ENCODE data around the gene BBLN. TPM values are rescaled to one million over a fixed set of nuclear protein-coding genes. Genes with fewer than 3 reads are reported as not detected.

Gene BBLN
- total and polyA plus RNA-seq, 5 experiments from 2014 or later = 47.7 to 122 (median 116) TPM

GRCh38 chr9:128162215-128163026 is 2.4 kb downstream of the BBLN start:
- Mint-ChIP-seq H3K36me3 (peaks cover 0 to 27% (median 9%) of the 10 kb centered on the region in 3 donors), H3K9me3 (no peaks in the 10 kb centered on the region), H3K4me1 (peaks cover 10 to 24% (median 22%) of the 10 kb centered on the region in 4 donors), H3K27me3 (no peaks in the 10 kb centered on the region), H3K4me3 (peak overlapping the region in 8 of 10 donors; percentile 47 to 84 (median 67)), H3K27ac (peak overlapping the region in 6 of 10 donors; percentile 44 to 74 (median 64))
- DNase-seq (no peak), ATAC-seq (no peak)
- POLR2A ChIA-PET = interaction anchor here (0.5 to 3.2 kb wide), 2 partner anchors 22 to 29 kb away, joined by 3 to 11 read pairs; partner anchors contain the start of gene CIZ1

DNA sequence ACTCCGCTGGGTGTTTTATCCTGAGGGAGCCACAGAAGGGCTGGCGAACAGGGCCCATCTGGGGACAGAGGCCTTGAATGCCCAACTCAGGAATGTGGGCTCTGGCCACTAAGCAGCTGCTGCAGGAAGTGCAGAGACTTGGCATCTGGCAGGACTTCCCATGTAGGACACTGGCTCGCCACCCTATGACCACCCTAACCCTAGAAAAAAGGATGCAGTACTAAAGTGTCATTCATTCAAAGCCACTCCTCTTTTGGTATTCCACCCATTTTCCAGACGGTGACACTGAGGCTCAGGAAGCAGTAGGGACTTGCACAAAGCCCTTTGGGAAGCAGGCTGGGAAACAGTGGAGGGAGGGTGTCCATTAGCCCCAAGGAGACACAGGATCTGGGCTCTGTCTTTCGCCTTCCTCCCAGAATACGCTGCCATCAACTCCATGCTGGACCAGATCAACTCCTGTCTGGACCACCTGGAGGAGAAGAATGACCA is 3.0 kb downstream of the BBLN start:
- ATAC-seq (no peak), DNase-seq (peak in 1 of 10 donors; percentile 21)
- no peaks in the 10 kb centered on the region for H3K27me3 Mint-ChIP-seq
- H3K4me1 Mint-ChIP-seq = peaks cover 10 to 24% (median 22%) of the 10 kb centered on the region in 4 donors
- POLR2A ChIA-PET = no interaction called here
- peaks cover 0 to 33% (median 9%) of the 10 kb centered on the region in 3 donors for H3K36me3 Mint-ChIP-seq
- H3K4me3 Mint-ChIP-seq = no peak overlapping the region
- no peaks in the 10 kb centered on the region for H3K9me3 Mint-ChIP-seq
- H3K27ac Mint-ChIP-seq = peak overlapping the region in 5 of 10 donors; percentile 40 to 64 (median 58)

DNA sequence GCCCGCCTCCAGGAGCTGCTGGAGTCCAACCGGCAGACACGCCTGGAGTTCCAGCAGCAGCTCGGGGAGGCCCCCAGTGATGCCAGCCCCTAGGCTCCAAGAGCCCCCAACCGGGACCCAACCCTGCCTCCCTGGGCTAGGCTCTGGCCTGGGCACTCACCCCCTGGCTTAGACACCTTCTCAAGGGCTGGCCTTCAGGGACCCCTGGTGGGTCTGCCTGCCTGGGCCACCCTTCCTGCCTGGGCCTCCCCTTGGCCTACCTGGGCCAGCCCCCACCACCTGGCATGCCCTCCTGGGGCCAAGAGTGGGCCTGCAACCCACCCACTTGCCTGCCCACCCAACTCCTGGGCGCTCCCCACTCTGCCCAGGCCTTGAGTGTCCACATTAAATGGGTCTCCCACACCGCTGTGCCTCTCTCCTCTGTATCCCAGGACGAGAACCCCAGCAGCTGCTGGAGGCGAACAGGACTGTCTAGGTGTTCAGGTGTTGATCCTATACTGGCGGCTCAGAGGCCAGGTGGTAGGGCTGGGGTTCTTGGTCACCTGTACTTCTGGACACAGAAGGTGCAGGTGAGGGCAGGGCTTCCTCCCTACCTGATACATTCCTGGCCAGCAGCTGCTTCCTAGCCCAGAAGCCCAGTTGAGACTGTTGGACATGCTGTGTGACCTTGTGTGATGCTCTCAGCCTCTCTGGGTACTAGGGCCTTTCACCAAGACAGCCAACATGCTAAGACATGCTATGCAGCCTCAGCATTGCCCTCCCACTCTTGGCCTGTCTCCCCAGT is 3.6 kb downstream of the BBLN start:
- DNase-seq (peak in 1 of 10 donors; percentile 4), ATAC-seq (no peak)
- Mint-ChIP-seq H3K4me1 (peaks cover 10 to 25% (median 23%) of the 10 kb centered on the region in 4 donors), H3K4me3 (peak overlapping the region in 1 of 10 donors; percentile 22), H3K9me3 (no peaks in the 10 kb centered on the region), H3K27ac (peak overlapping the region in 4 of 10 donors; percentile 3 to 28 (median 16)), H3K36me3 (peaks cover 0 to 39% (median 11%) of the 10 kb centered on the region in 3 donors), H3K27me3 (no peaks in the 10 kb centered on the region)
- POLR2A ChIA-PET = interaction anchor here (0.5 kb wide), 1 partner anchor 30 kb away, joined by 3 read pairs; no protein-coding TSS in a partner anchor

GRCh38 chr9:128164307-128164885 is 4.3 kb downstream of the BBLN start:
- Mint-ChIP-seq H3K4me1 (peaks cover 8 to 23% (median 20%) of the 10 kb centered on the region in 4 donors), H3K27ac (peak overlapping the region in 4 of 10 donors; percentile 3 to 28 (median 16)), H3K9me3 (no peaks in the 10 kb centered on the region), H3K27me3 (no peaks in the 10 kb centered on the region), H3K4me3 (peak overlapping the region in 1 of 10 donors; percentile 22), H3K36me3 (peaks cover 0 to 45% (median 13%) of the 10 kb centered on the region in 3 donors)
- DNase-seq (no peak), ATAC-seq (no peak)
- POLR2A ChIA-PET = interaction anchor here (1.2 kb wide), 1 partner anchor 26 kb away, joined by 5 read pairs; the partner anchor contains the start of gene CIZ1

- POLR2A ChIA-PET = interaction anchor here (0.5 kb wide), 1 partner anchor 8 kb away, joined by 5 read pairs; no protein-coding TSS in a partner anchor
Measured at GRCh38 chr9:128166169-128166568, 6.1 kb downstream of the BBLN start.

GRCh38 chr9:128167209-128167608 is 7.1 kb downstream of the BBLN start:
- no peaks in the 10 kb centered on the region for H3K27me3 Mint-ChIP-seq
- POLR2A ChIA-PET = no interaction called here
- H3K27ac Mint-ChIP-seq = peak overlapping the region in 5 of 10 donors; percentile 15 to 69 (median 42)
- H3K9me3 Mint-ChIP-seq = no peaks in the 10 kb centered on the region
- H3K4me3 Mint-ChIP-seq = no peak overlapping the region
- H3K36me3 Mint-ChIP-seq = peaks cover 0 to 60% (median 13%) of the 10 kb centered on the region in 3 donors
- DNase-seq = no peak
- peaks cover 2 to 8% (median 4%) of the 10 kb centered on the region in 4 donors for H3K4me1 Mint-ChIP-seq
- ATAC-seq = no peak

More at GRCh38 chr9:128166169-128166568, 6.1 kb downstream of the BBLN start:
- H3K27ac Mint-ChIP-seq = no peak overlapping the region
- peaks cover 5 to 15% (median 12%) of the 10 kb centered on the region in 4 donors for H3K4me1 Mint-ChIP-seq
- H3K36me3 Mint-ChIP-seq = peaks cover 0 to 57% (median 13%) of the 10 kb centered on the region in 3 donors
- H3K4me3 Mint-ChIP-seq = no peak overlapping the region
- no peak for DNase-seq
- H3K27me3 Mint-ChIP-seq = no peaks in the 10 kb centered on the region
- no peak for ATAC-seq
- H3K9me3 Mint-ChIP-seq = no peaks in the 10 kb centered on the region

DNA sequence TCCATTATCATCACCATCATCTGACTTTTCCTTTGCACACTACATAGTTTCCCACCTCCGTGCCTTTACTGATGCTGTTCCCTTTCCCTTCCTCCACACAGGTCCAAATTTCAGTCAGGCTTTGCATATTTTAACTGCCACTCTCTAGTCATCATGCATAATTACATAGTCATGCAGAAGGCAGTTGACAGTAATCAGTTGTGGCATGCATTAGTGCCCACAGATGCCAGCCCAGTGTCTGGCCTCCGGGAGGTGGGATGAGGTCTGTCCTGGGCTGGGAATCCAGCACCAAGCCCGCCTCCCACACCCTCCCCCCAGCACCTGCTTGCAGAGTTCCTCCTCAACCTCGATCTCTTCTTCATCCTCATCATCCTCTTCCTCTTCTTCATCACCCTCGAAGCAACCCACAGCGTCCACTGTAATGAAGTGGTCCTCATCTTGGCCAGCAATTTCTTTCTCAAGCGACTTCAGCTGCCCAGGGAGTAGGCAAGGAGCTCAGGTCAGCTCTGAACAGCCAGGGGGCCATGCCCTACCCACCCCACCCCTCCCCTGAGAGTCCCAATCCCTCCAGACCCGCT is 8.8 kb downstream of the BBLN start:
- Mint-ChIP-seq H3K27me3 (no peaks in the 10 kb centered on the region), H3K27ac (peak overlapping the region in 3 of 10 donors; percentile 3 to 72 (median 19)), H3K36me3 (peaks cover 0 to 59% (median 12%) of the 10 kb centered on the region in 3 donors), H3K4me3 (no peak overlapping the region), H3K9me3 (no peaks in the 10 kb centered on the region), H3K4me1 (peaks cover 0 to 3% (median 0%) of the 10 kb centered on the region in 4 donors)
- POLR2A ChIA-PET = no interaction called here
- ATAC-seq = no peak
- DNase-seq = no peak

DNA sequence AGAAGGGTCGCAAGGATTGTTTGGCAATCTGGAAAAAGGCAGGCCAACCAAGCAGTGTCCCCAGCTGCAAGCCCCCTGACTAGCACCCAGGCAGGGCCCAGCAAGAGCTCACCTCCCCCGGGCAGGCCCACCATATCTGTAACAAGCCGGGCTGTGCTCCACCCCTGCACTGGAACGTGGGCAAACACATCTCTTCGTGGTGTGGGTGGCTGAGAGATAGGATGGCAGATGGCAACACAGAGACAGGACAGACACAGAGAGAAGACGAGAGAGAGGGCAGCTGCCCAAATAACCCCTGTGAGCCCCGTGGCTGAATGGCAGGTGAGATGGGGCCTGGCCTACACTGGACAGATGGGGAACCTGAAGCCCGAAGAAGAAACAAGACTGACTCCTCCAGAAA is 9.4 kb downstream of the BBLN start:
- no peak overlapping the region for H3K27ac Mint-ChIP-seq
- DNase-seq (no peak), ATAC-seq (no peak)
- no peak overlapping the region for H3K4me3 Mint-ChIP-seq
- peaks cover 0 to 3% (median 0%) of the 10 kb centered on the region in 4 donors for H3K4me1 Mint-ChIP-seq
- POLR2A ChIA-PET = no interaction called here
- no peaks in the 10 kb centered on the region for H3K27me3 Mint-ChIP-seq
- H3K36me3 Mint-ChIP-seq = peaks cover 0 to 61% (median 12%) of the 10 kb centered on the region in 3 donors
- H3K9me3 Mint-ChIP-seq = no peaks in the 10 kb centered on the region

GRCh38 chr9:128169925-128170324 is 9.9 kb downstream of the BBLN start:
- H3K27ac Mint-ChIP-seq = peak overlapping the region in 2 of 10 donors; percentile 7 to 24

DNA sequence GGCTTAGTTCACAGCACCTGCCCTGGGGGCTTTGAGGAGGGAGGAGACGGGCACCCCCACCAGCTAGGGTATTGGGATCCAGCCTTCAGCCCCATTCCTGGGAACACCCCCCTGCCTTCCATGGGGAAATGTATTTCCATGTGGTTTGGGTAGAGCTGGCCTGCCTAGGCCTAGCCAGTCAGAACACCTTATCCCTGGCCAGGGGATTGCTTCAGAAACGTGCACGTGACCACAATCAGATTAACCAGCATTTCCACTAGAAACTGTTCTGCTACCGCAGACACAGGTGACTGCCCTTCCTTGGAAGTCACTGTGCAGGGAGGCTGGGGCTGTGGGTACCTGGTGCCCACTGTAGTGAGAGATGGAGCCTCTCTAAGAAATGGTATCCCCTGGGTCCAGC is 14.0 kb downstream of the BBLN start:
- no peak overlapping the region for H3K27ac Mint-ChIP-seq

More at GRCh38 chr9:128169925-128170324, 9.9 kb downstream of the BBLN start:
- Mint-ChIP-seq H3K9me3 (no peaks in the 10 kb centered on the region), H3K4me3 (no peak overlapping the region), H3K36me3 (peaks cover 0 to 61% (median 14%) of the 10 kb centered on the region in 3 donors), H3K4me1 (peaks cover 0 to 3% (median 0%) of the 10 kb centered on the region in 4 donors), H3K27me3 (no peaks in the 10 kb centered on the region)
- POLR2A ChIA-PET = no interaction called here
- no peak for ATAC-seq
- DNase-seq = no peak

DNA sequence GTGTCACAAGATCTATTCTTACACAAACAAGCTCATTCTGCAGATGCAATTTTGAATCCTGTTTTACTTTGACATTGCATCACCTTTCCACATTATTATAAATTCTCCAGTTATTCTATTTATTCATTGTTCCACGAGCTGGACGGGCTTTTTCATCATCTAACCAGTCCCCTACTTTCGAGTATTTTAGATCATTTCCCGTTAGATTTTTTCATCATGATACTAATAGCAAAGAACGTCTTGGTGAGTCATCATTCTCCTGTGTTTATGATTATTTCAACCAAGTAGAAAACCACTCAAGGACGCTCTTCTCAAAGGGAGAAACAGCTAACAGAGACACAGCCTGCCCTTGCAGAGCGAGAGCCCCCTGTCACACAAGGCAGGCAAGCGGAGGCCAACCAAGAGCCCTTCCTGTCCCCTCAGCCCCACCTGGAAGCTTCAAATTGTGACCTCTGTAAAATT is 15.1 kb downstream of the BBLN start:
- Mint-ChIP-seq H3K4me1 (no peaks in the 10 kb centered on the region), H3K9me3 (no peaks in the 10 kb centered on the region), H3K27me3 (no peaks in the 10 kb centered on the region), H3K36me3 (peaks cover 0 to 58% (median 24%) of the 10 kb centered on the region in 3 donors), H3K4me3 (no peak overlapping the region), H3K27ac (peak overlapping the region in 1 of 10 donors; percentile 44)
- DNase-seq (no peak), ATAC-seq (no peak)
- POLR2A ChIA-PET = no interaction called here

More for the DNA sequence above, 14.0 kb downstream of the BBLN start:
- no peak for ATAC-seq
- DNase-seq = no peak
- peaks cover 0 to 58% (median 14%) of the 10 kb centered on the region in 3 donors for H3K36me3 Mint-ChIP-seq
- no peaks in the 10 kb centered on the region for H3K4me1 Mint-ChIP-seq
- POLR2A ChIA-PET = no interaction called here
- H3K9me3 Mint-ChIP-seq = no peaks in the 10 kb centered on the region
- no peak overlapping the region for H3K4me3 Mint-ChIP-seq
- no peaks in the 10 kb centered on the region for H3K27me3 Mint-ChIP-seq
